Measurements from ENCODE around the gene PHF2.

PHF2 gene

GRCh38 chr9:93713716-93714115, 137.3 kb downstream of the PHF2 start:
- DNase-seq = no peak

DNA sequence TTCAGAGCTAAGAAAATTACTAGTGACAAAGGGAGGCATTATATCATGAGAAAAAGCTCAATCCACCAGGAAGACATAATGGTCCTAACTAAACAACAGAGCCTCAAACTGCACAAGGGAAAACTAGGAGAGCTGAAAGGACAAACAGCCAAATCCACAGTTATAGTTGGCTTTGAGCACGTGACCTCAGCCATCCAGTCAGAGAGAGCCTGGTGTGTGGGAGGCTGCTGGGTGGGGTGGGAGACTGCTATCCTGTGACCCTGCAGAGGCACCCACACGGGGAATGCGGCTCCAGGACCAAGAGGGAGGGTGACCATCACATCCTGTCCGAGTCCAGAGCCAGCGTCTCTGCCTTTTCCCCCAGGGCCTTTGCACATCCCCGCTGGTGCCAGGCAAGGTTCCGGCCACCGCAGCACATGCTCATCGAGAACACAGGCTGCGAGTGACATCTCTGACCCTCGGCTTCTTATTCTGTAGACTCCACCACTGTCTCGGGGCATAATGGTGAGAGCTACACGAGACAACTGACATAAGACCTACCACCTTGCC, 145.1 kb downstream of the PHF2 start:
- no peak for DNase-seq

DNA sequence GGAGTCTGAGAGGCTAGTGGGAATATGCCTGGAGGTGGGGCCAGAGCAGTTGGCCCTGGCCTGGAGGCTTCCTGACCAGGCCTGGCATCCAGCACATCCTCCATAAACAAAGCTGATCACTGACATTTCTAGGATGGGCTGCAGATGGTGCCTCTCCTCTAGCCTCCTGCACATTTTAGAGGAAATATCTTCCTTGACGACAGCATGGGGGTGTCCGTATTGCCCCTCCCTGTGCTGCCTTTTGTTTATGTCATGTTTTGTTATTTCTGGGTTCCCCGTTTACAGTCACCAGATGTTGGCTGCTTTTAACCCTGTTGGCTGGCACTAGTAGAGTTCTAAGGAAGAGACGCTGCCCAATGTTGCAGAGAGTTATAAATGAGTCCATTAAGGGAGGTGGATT, 148.5 kb downstream of the PHF2 start:
- DNase-seq = no peak

DNA sequence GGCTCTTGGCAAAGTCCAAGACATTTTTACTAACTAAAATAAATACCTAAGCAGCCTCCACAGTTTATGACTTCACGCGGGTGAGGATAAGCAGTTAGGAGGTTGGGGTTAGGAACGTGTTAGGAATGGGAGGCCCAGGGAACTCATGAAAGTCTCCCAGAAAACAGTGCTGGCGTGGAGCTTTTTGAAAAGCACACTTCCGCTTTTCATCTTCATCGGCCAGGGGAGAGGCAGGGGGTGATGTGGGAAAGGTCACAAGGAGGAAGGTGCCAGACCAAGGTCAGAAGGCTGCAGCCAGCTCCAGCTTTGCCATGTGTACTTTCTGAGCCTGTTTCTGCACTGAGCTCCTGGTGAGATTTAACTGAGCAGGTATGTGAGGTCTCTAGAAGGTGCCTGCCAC, 149.0 kb downstream of the PHF2 start:
- no peak for DNase-seq

GRCh38 chr9:93726147-93726546, 149.8 kb downstream of the PHF2 start:
- no peak for DNase-seq
